Measurements from ENCODE around the gene LEFTY2.
A peak's percentile ranks its signal among the peaks of the same experiment; 100 is the strongest.

The LEFTY2 gene

DNA sequence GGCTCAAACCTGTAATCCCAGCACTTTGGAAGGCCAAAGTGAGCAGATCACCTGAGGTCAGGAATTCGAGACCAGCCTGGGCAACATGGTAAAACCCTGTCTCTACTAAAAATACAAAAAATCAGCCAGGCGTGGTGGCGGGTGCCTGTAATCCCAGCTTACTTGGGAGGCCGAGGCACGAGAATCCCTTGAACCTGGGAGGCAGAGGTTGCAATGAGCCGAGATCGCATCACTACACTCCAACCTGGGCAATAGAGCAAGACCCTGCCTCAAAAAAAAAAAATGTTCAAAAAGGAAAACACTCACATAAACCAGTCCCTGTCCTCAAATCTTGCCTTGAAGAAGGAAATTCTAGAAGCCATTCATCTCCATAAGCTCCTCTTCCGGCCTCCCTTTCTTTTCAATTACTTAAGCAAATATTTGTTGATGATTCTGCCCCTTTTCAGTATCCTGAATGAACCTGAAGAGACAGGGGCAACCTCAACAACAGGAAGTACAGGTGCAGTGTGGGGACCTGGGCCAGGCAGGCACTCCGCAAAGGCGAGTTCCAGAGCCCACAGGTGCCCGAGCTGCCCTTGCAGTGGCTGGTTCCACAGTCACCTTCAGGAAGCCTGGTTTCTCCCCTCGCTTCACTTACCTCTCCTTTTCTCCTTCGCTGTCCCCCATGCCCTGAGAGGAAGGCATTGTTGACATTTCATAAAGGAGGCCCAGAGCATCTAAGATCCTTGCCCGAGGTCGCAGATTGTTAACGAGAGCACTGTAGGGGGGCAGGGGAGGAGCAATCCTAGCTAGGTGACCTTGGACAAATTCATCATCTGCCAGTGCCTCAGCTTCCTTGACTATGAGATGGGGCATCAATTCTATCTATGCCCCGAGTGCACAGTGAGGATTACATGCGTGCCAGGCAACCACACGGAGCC lies 43.2 kb downstream of the LEFTY2 start:
- H3K9ac ChIP-seq (ENCODE audit: low read depth, low read length): no peak overlapping the region; the same call in none of the 2 replicates
- H3K4me3 ChIP-seq (ENCODE audit: low read length): no peak overlapping the region
- no peaks in the 10 kb centered on the region for H3K9me3 ChIP-seq (ENCODE audit: insufficient read depth, low read depth, low read length)
- H3K27me3 ChIP-seq (ENCODE audit: insufficient read depth, low read length): no peaks in the 10 kb centered on the region; the same call in 1 of the 2 replicates
- no peak overlapping the region; the same call in 1 of the 2 replicates for H3K27ac ChIP-seq (ENCODE audit: low read depth, low read length)
- H3K4me1 ChIP-seq (ENCODE audit: insufficient read depth, low read length): peaks cover 29% of the 10 kb centered on the region
- no peaks in the 10 kb centered on the region for H3K36me3 ChIP-seq (ENCODE audit: insufficient read depth, low read length)
- WGBS: 78% methylated on average over 19 of the region's 19 CpGs

DNA sequence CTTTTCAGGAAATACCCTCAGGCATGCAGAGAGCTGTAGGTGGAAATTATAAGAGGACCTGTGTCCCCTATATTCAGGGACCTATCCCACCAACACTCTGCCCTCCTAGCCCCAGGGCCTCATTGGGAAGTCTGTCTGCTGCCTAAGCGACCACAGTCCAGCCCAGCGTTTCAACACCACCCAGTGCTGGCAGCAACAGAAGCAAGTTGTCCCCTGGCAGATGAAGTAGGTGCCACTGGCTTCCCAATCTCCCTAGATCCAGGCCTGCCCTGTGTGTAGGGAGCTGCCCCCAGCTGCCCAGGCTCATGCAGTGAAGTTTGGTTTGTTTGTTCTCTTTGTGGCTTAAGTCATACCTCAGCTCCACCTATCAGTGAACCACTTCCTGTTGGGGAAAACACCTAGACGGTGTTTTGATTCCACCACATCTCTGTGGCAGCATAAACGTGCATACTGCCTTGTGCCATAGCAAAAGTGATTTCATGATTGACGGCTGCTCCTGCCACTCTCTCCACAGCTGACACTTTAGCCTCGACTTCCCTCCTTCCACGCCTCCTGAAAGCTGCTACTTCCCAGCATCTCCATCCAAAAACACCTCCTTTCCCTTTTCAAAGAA lies 44.0 kb downstream of the LEFTY2 start:
- no peaks in the 10 kb centered on the region for H3K9me3 ChIP-seq (ENCODE audit: insufficient read depth, low read depth, low read length)
- peak overlapping the region; percentile 53; the same call in 1 of the 2 replicates for H3K27ac ChIP-seq (ENCODE audit: low read depth, low read length)
- peak overlapping the region; percentile 28; the same call in 1 of the 2 replicates for H3K9ac ChIP-seq (ENCODE audit: low read depth, low read length)
- no peaks in the 10 kb centered on the region; the same call in 1 of the 2 replicates for H3K27me3 ChIP-seq (ENCODE audit: insufficient read depth, low read length)
- no peak overlapping the region for H3K4me3 ChIP-seq (ENCODE audit: low read length)
- WGBS: 63% methylated on average over 7 of the region's 7 CpGs
- no peaks in the 10 kb centered on the region for H3K36me3 ChIP-seq (ENCODE audit: insufficient read depth, low read length)
- peaks cover 29% of the 10 kb centered on the region for H3K4me1 ChIP-seq (ENCODE audit: insufficient read depth, low read length)

DNA sequence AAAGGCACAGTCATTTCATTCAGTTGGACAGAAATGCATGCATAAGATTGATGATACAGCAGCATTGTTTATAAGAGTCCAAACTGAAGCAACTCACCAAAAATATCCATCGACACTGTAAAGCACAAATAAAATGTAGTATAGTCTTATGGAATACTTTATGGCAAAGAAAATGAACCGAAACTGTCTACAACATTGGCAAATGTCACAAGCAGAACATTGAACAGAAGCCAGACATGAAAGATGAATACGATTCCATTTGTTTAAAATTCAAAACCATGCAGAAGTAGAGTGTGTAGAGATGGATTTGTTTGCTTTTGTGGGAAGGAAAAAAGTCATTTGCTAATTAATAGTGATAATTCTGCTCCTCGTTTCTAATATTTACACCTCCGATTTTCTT lies 44.5 kb downstream of the LEFTY2 start:
- no peak overlapping the region for H3K9ac ChIP-seq (ENCODE audit: low read depth, low read length)
- H3K4me3 ChIP-seq (ENCODE audit: low read length): no peak overlapping the region
- no peaks in the 10 kb centered on the region for H3K36me3 ChIP-seq (ENCODE audit: insufficient read depth, low read length)
- 94% methylated on average over 3 of the region's 5 CpGs for WGBS
- H3K9me3 ChIP-seq (ENCODE audit: insufficient read depth, low read depth, low read length): no peaks in the 10 kb centered on the region
- H3K27me3 ChIP-seq (ENCODE audit: insufficient read depth, low read length): no peaks in the 10 kb centered on the region; the same call in 1 of the 2 replicates
- no peak overlapping the region for H3K27ac ChIP-seq (ENCODE audit: low read depth, low read length)
- H3K4me1 ChIP-seq (ENCODE audit: insufficient read depth, low read length): peaks cover 29% of the 10 kb centered on the region

DNA sequence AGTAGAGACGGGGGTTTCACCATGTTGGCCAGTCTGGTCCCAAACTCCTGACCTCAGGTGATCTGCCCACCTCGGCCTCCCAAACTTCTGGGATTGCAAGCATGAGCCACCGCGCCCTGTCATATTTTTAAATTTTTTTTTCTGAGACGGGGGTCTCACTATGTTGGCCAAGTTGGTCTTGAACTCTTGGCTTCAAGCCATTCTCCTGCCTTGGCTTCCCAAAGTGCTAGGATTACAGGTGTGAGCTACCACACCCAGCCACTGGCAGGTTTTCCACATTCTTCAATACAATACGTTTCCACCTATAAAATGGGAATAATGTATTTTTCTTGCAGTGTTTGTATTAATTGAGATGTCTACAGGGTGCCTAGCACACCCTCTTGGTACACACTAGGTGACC lies 48.7 kb downstream of the LEFTY2 start:
- Histone ChIP-seq H3K27ac (ENCODE audit: low read depth, low read length) (no peak overlapping the region), H3K4me3 (ENCODE audit: low read length) (no peak overlapping the region), H3K9me3 (ENCODE audit: insufficient read depth, low read depth, low read length) (no peaks in the 10 kb centered on the region), H3K4me1 (ENCODE audit: insufficient read depth, low read length) (peaks cover 33% of the 10 kb centered on the region), H3K36me3 (ENCODE audit: insufficient read depth, low read length) (no peaks in the 10 kb centered on the region), H3K27me3 (ENCODE audit: insufficient read depth, low read length) (peaks cover 21% of the 10 kb centered on the region), H3K9ac (ENCODE audit: low read depth, low read length) (no peak overlapping the region)
- 98% methylated on average over 5 of the region's 6 CpGs for WGBS

DNA sequence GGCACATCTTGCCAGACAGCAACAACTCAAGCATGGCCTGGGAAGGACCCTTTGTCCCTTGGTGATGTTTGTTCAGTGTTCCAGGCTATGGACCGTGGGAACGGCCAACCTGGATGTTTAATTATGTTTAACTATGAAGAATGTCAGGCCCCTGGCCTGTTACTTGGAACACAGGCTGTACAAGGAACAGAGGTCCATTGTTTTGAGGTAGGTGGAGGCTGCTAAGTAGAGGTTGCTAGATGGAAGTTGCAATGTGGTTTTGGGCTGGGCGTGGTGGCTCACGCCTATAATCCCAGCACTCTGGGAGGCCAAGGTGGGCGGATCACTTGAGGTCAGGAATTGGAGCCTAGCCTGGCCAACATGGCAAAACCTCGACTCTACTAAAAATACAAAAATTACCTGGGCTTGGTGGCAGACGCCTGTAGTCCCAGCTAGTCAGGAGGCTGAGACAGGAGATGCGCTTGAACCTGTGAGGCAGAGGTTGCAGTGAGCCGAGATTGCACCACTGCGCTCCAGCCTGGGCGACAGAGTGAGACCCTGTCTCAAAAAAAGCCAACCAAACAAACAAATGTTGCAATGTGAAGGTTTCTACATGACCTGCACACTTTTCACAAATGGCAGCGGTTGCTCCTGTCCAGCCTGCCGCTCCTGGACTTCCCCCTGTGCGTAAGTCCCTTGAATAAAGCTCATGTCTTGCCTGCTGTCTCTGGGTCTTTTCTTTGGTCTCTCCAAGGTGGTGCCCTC lies 49.6 kb downstream of the LEFTY2 start:
- Histone ChIP-seq H3K27ac (ENCODE audit: low read depth, low read length) (no peak overlapping the region), H3K27me3 (ENCODE audit: insufficient read depth, low read length) (peaks cover 29% of the 10 kb centered on the region), H3K4me3 (ENCODE audit: low read length) (no peak overlapping the region), H3K9ac (ENCODE audit: low read depth, low read length) (no peak overlapping the region), H3K4me1 (ENCODE audit: insufficient read depth, low read length) (peaks cover 24% of the 10 kb centered on the region), H3K36me3 (ENCODE audit: insufficient read depth, low read length) (0 out of 2 replicates have a peak, but pooled peaks cover 2% of the 10 kb centered on the region), H3K9me3 (ENCODE audit: insufficient read depth, low read depth, low read length) (no peaks in the 10 kb centered on the region)
- 92% methylated on average over 14 of the region's 14 CpGs for WGBS

DNA sequence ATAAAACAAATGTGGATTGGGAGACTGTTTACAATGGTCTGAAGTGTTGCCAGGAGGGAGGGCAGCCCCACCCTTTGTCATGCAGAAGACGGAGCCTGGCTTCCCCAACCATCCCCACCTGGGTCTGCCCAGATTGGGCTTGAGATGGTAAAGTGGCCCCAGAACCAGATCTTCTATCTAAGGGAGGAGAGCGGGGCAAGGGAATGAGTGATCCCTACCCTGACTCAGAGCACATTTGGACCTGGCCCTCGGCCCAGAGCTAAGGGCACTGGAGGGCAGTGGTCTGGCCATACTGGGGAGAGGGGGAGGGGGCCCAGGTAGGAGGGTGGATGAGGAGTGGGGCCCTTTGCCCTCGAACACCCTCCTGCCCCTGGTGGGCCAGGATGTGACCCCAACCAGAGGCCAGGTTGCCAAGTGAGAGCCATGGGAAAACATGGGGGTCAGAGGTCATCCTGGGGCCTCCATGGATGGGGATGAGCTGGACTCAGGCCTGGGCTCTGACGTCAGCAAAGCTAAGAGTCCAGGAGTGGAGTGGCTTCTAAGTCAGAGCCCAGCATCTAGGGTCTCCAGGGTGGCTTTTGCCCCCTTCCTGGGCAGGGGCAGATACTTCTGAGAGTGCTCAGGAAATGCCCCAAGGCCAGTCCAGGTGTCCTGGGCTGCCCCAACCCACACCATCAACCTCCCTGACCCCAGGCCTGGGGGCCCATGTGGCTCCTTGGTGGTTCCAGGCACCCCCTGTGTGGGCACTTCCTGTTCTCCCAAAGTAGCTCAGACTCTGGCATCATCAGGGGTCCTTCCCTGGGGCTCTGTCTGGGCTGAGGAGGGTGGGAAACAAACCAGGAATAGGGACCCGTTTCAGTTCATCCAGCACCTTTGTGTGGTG lies 50.4 kb downstream of the LEFTY2 start:
- Histone ChIP-seq H3K27ac (ENCODE audit: low read depth, low read length) (0 out of 2 replicates have a peak overlapping the region, but pooled peaks have one; percentile 12), H3K4me3 (ENCODE audit: low read length) (no peak overlapping the region), H3K9ac (ENCODE audit: low read depth, low read length) (peak overlapping the region; percentile 23; the same call in 1 of the 2 replicates), H3K4me1 (ENCODE audit: insufficient read depth, low read length) (peaks cover 24% of the 10 kb centered on the region), H3K36me3 (ENCODE audit: insufficient read depth, low read length) (0 out of 2 replicates have a peak, but pooled peaks cover 5% of the 10 kb centered on the region), H3K9me3 (ENCODE audit: insufficient read depth, low read depth, low read length) (no peaks in the 10 kb centered on the region), H3K27me3 (ENCODE audit: insufficient read depth, low read length) (peaks cover 32% of the 10 kb centered on the region)
- 64% methylated on average over 6 of the region's 6 CpGs for WGBS

DNA sequence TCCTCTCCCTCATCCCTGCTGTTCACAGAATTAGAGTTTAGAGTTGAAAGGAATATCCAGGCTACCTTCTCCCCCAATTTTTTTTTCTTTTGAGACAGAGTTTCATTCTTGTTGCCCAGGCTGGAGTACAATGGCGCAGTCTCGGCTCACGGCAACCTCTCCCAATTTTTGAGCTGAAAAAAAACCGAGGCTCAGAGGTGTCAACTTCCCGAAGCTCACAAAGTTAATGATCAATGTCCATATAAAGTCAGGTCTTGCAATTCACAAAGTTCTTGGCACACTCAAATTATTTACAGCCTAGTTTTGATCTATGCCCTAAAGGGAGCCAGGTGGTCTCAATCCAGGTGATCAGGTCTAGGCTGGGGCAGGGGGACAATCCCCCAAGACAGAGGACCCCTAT lies 51.3 kb downstream of the LEFTY2 start:
- peaks cover 24% of the 10 kb centered on the region for H3K4me1 ChIP-seq (ENCODE audit: insufficient read depth, low read length)
- peak overlapping the region; percentile 24; the same call in 1 of the 2 replicates for H3K27ac ChIP-seq (ENCODE audit: low read depth, low read length)

DNA sequence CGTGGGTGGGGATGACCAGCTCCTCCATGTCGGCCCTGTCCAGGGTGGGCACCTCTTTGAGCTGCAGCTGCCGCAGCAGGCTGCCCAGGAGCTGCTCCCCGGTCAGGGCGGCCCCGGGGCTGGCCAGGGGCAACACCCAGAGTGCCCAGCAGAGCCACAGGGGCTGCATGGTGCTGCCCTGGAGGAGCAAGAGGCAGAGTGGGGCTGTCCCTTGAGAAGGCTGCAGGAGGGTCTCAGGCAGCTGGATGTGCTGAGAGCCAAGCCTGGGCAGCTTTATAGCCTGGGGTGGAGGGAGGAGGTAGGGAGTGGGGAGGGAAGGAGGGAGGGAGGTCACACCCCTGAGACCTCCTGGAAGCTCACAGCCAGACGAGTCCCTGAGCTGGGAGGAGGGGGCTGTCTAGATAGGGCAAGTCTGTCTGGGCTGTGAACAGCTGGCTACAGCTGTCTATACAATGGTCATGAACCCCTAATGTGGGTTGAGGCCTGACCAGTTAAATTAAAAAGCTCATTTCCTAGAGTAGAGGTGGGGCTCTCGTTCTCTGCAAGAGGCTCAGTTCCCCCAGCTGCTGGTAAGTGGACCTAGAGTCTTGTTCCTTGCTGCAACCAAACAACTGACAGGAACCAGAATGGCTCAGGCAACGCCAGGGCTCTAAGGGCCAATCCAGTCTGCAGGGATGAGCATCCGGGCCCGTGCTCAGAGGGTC lies 52.0 kb downstream of the LEFTY2 start, which contains the start of gene LEFTY1:
TSS of gene LEFTY1 (minus strand) at position 249 of the 704 bp plus-strand sequence. CDS start at position 169, 80 bp downstream.
- 31% methylated on average over 11 of the region's 11 CpGs for WGBS

More for the DNA sequence above, 51.3 kb downstream of the LEFTY2 start:
- H3K36me3 ChIP-seq (ENCODE audit: insufficient read depth, low read length): 0 out of 2 replicates have a peak, but pooled peaks cover 5% of the 10 kb centered on the region
- H3K9me3 ChIP-seq (ENCODE audit: insufficient read depth, low read depth, low read length): no peaks in the 10 kb centered on the region
- H3K27me3 ChIP-seq (ENCODE audit: insufficient read depth, low read length): peaks cover 32% of the 10 kb centered on the region
- peak overlapping the region; percentile 23; the same call in 1 of the 2 replicates for H3K9ac ChIP-seq (ENCODE audit: low read depth, low read length)
- 67% methylated on average over 5 of the region's 5 CpGs for WGBS
- H3K4me3 ChIP-seq (ENCODE audit: low read length): no peak overlapping the region

DNA sequence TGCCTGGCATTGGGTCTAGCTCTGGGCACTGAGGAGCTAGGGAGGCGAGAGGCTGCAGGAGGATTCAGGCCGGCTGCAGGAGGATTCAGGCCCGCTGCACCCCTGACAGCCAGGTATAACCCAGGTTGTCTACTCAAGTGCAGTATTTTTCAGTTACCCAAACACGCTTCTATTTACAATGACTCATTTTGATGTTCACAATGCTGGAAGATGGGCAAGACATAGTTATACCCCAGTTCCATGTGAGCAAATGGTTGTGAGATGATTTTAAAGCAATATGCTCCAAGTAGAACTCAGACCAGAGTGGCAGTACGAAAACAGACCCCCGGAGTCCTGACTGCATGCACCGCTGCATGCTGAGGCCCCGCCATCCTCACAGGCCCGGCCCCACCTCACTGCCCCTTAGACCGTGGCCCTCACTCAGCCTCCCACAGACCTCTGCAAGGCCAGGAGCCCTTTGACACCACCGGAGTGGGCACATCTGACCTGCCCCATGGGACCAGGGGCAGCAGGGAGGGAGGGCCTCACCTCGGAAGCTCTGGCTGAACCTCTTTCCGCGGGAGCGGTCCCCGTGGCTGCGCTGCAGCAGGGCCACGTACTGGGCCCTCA lies 52.6 kb downstream of the LEFTY2 start:
- H3K27me3 ChIP-seq (ENCODE audit: insufficient read depth, low read length): peaks cover 40% of the 10 kb centered on the region
- no peaks in the 10 kb centered on the region for H3K9me3 ChIP-seq (ENCODE audit: insufficient read depth, low read depth, low read length)
- peaks cover 24% of the 10 kb centered on the region for H3K4me1 ChIP-seq (ENCODE audit: insufficient read depth, low read length)
- no peak overlapping the region; the same call in 1 of the 2 replicates for H3K27ac ChIP-seq (ENCODE audit: low read depth, low read length)
- H3K36me3 ChIP-seq (ENCODE audit: insufficient read depth, low read length): 0 out of 2 replicates have a peak, but pooled peaks cover 5% of the 10 kb centered on the region
- WGBS: 41% methylated on average over 18 of the region's 18 CpGs
- peak overlapping the region; percentile 75 for H3K9ac ChIP-seq (ENCODE audit: low read depth, low read length)
- peak overlapping the region; percentile 47 for H3K4me3 ChIP-seq (ENCODE audit: low read length)

More for the DNA sequence above, 52.0 kb downstream of the LEFTY2 start, which contains the start of gene LEFTY1:
- 0 out of 2 replicates have a peak, but pooled peaks cover 5% of the 10 kb centered on the region for H3K36me3 ChIP-seq (ENCODE audit: insufficient read depth, low read length)
- peak within 1 kb of the TSS; percentile 24; the same call in 1 of the 2 replicates for H3K27ac ChIP-seq (ENCODE audit: low read depth, low read length)
- H3K4me3 ChIP-seq (ENCODE audit: low read length): peak within 1 kb of the TSS; percentile 47
- peak within 1 kb of the TSS; percentile 75 for H3K9ac ChIP-seq (ENCODE audit: low read depth, low read length)
- H3K27me3 ChIP-seq (ENCODE audit: insufficient read depth, low read length): peaks cover 34% of the 10 kb centered on the region
- peaks cover 24% of the 10 kb centered on the region for H3K4me1 ChIP-seq (ENCODE audit: insufficient read depth, low read length)
- H3K9me3 ChIP-seq (ENCODE audit: insufficient read depth, low read depth, low read length): no peaks in the 10 kb centered on the region

Measured in HUES64 (cell line).